IMR-90 (cell line): ENCODE results near the gene SLC2A14. TPM values are rescaled to one million over a fixed set of nuclear protein-coding genes. Genes with fewer than 3 reads are reported as not detected.

Experiments used
- ATAC-seq: fragments of 200-7000 bp; cut with Tn5 transposase; 2 replicates; pipeline ENCODE4 v1.9.1; 2020; ENCODE audit warnings: low read depth, mild to moderate bottlenecking, moderate library complexity
- BruUV-seq: library from RNA; stranded (reverse); fragments of 400-500 nt; replicated peaks from 2 replicates; lab custom pipeline; 2021; lab: Mats Ljungman, UMichigan
- CTCF ChIA-PET: fragments of 300-600 bp; formaldehyde crosslinking; extraction: SDS; loops from one replicate; lab custom pipeline; 2021; ENCODE audit warnings: antibody characterized with exemption; lab: Yijun Ruan, JAX
- POLR2A ChIA-PET: fragments of 300-600 bp; sonication (Branson Sonifier 250); formaldehyde crosslinking; loops from one replicate; lab custom pipeline; 2022; ENCODE audit warnings: antibody characterized with exemption; ENCODE audit not compliant: unreplicated experiment; lab: Charles Lee
- DNase-seq: peaks from one replicate; pipeline ENCODE4 v3.0.0; 2013
- H2AFZ ChIP-seq: replicated peaks from 2 replicates; pipeline ENCODE3; 2013; ENCODE audit warnings: low read length, mild to moderate bottlenecking; ENCODE audit not compliant: poor library complexity
- H2AK5ac ChIP-seq: 2 replicates; pipeline ENCODE4 v1.6.1; 2013; ENCODE audit warnings: low read depth, low read length, inconsistent platforms
- H2AK9ac ChIP-seq: replicated peaks from 2 replicates; pipeline ENCODE3; 2013; ENCODE audit warnings: mild to moderate bottlenecking, low read depth, low read length, moderate library complexity; ENCODE audit not compliant: poor library complexity
- H2BK120ac ChIP-seq: 2 replicates; pipeline ENCODE4 v1.6.1; 2013; ENCODE audit warnings: low read depth, low read length, inconsistent platforms
- H2BK15ac ChIP-seq: 3 replicates; pipeline ENCODE4 v1.6.1; 2013; ENCODE audit warnings: low read depth, low read length, inconsistent platforms
- H2BK20ac ChIP-seq: 2 replicates; pipeline ENCODE4 v1.6.1; 2013; ENCODE audit warnings: low read depth, mild to moderate bottlenecking, inconsistent platforms, low read length, moderate library complexity
- H2BK5ac ChIP-seq: 2 replicates; pipeline ENCODE4 v1.6.1; 2013; ENCODE audit warnings: mild to moderate bottlenecking, low read depth, low read length, inconsistent platforms; ENCODE audit not compliant: poor library complexity, severe bottlenecking
- H3K14ac ChIP-seq: replicated peaks from 2 replicates; pipeline ENCODE4 v1.6.1; 2013; ENCODE audit warnings: low read depth, low read length, inconsistent platforms
- H3K18ac ChIP-seq: 2 replicates; pipeline ENCODE4 v1.6.1; 2013; ENCODE audit warnings: low read depth, low read length, control low read depth
- H3K23ac ChIP-seq: 2 replicates; pipeline ENCODE4 v1.6.1; 2013; ENCODE audit warnings: low read depth, low read length, inconsistent platforms
- H3K27ac ChIP-seq: 2 replicates; pipeline ENCODE4 v1.5.1; 2013; ENCODE audit warnings: mild to moderate bottlenecking, control low read depth, low read length; ENCODE audit not compliant: insufficient read depth
- H3K27me3 ChIP-seq: 2 replicates; pipeline ENCODE4 v1.6.1; 2013; ENCODE audit warnings: low read length; ENCODE audit not compliant: control insufficient read depth, insufficient read depth
- H3K36me3 ChIP-seq: 2 replicates; pipeline ENCODE4 v1.6.1; 2013; ENCODE audit warnings: low read length, mixed read lengths; ENCODE audit not compliant: control insufficient read depth, insufficient read depth
- H3K4ac ChIP-seq: 2 replicates; pipeline ENCODE4 v1.6.1; 2013; ENCODE audit warnings: low read depth, low read length, inconsistent platforms
- H3K4me1 ChIP-seq: 2 replicates; pipeline ENCODE4 v1.6.1; 2013; ENCODE audit warnings: low read length, mixed read lengths; ENCODE audit not compliant: control insufficient read depth, insufficient read depth
- H3K4me2 ChIP-seq: 2 replicates; pipeline ENCODE4 v1.6.1; 2013; ENCODE audit warnings: low read depth, mild to moderate bottlenecking, control low read depth, low read length, moderate library complexity
- H3K4me3 ChIP-seq: 2 replicates; pipeline ENCODE4 v1.5.1; 2013; ENCODE audit warnings: low read depth, mild to moderate bottlenecking, control low read depth, low read length, moderate library complexity; ENCODE audit not compliant: insufficient read depth
- H3K56ac ChIP-seq: 2 replicates; pipeline ENCODE4 v1.6.1; 2013; ENCODE audit warnings: low read length, inconsistent platforms; ENCODE audit not compliant: insufficient read depth; ENCODE audit errors: extremely low read depth
- H3K79me1 ChIP-seq, 2 experiments: 2 replicates each; pipeline ENCODE4 v1.6.1; 2013; ENCODE audit warnings: low read length in 2 of 2, inconsistent platforms in 1 of 2, low read depth in 1 of 2
- H3K9ac ChIP-seq: 2 replicates; pipeline ENCODE4 v1.6.1; 2013; ENCODE audit warnings: low read depth, low read length, control low read depth
- H3K9me1 ChIP-seq: 2 replicates; pipeline ENCODE4 v1.6.1; 2013; ENCODE audit warnings: low read length, inconsistent platforms; ENCODE audit not compliant: insufficient read depth
- H3K9me3 ChIP-seq: 2 replicates; pipeline ENCODE4 v1.6.1; 2013; ENCODE audit warnings: low read length; ENCODE audit not compliant: control insufficient read depth, insufficient read depth
- H4K20me1 ChIP-seq: 2 replicates; pipeline ENCODE4 v1.6.1; 2013; ENCODE audit warnings: low read length, inconsistent platforms; ENCODE audit not compliant: insufficient read depth
- H4K5ac ChIP-seq: 2 replicates; pipeline ENCODE4 v1.6.1; 2013; ENCODE audit warnings: mild to moderate bottlenecking, low read depth, low read length, control low read depth
- H4K8ac ChIP-seq, 2 experiments: 2 replicates each; pipeline ENCODE4 v1.6.1; 2013; ENCODE audit warnings: low read depth in 2 of 2, low read length in 2 of 2, control low read depth in 1 of 2, inconsistent platforms in 1 of 2
- H4K91ac ChIP-seq: 2 replicates; pipeline ENCODE4 v1.6.1; 2013; ENCODE audit warnings: low read depth, low read length, inconsistent platforms; ENCODE audit not compliant: insufficient read depth
- BHLHE40 ChIP-seq: fragments of 150-350 bp; IDR thresholded peaks from 2 replicates; pipeline ENCODE4 v1.6.1; 2016; ENCODE audit warnings: mild to moderate bottlenecking, low read depth, low read length
- CEBPB ChIP-seq: IDR thresholded peaks from 2 replicates; pipeline ENCODE4 v1.6.1; 2012; ENCODE audit warnings: low read depth, low read length, improper control_type of control experiment
- CHD1 ChIP-seq: IDR thresholded peaks from 2 replicates; pipeline ENCODE4 v1.6.1; 2012; ENCODE audit warnings: low read depth, low read length, improper control_type of control experiment
- CTCF ChIP-seq: conservative IDR thresholded peaks from 2 replicates; pipeline ENCODE4 v1.5.1; 2012; ENCODE audit warnings: mild to moderate bottlenecking, low read depth, low read length, improper control_type of control experiment
- ELK1 ChIP-seq: fragments of 150-350 bp; IDR thresholded peaks from 2 replicates; pipeline ENCODE4 v1.6.1; 2016; ENCODE audit warnings: low read depth, mild to moderate bottlenecking, low read length, moderate library complexity, borderline replicate concordance
- FOS ChIP-seq: fragments of 150-350 bp; IDR thresholded peaks from 2 replicates; pipeline ENCODE4 v1.6.1; 2016; ENCODE audit warnings: low read depth, low read length
- MAFK ChIP-seq: IDR thresholded peaks from 2 replicates; pipeline ENCODE4 v1.6.1; 2012; ENCODE audit warnings: low read depth, low read length, improper control_type of control experiment
- MAZ ChIP-seq: IDR thresholded peaks from 2 replicates; pipeline ENCODE4 v1.6.1; 2012; ENCODE audit warnings: low read depth, mild to moderate bottlenecking, low read length, improper control_type of control experiment, moderate library complexity, borderline replicate concordance
- MXI1 ChIP-seq: IDR thresholded peaks from 2 replicates; pipeline ENCODE4 v1.6.1; 2012; ENCODE audit warnings: low read depth, mild to moderate bottlenecking, low read length, moderate library complexity, borderline replicate concordance
- NFE2L2 ChIP-seq: fragments of 150-350 bp; IDR thresholded peaks from 2 replicates; pipeline ENCODE4 v1.6.1; 2016; ENCODE audit warnings: low read depth, mild to moderate bottlenecking, low read length
- POLR2A ChIP-seq: IDR thresholded peaks from 2 replicates; pipeline ENCODE4 v1.6.1; 2012; ENCODE audit warnings: mild to moderate bottlenecking, low read depth, low read length
- RAD21 ChIP-seq: IDR thresholded peaks from 2 replicates; pipeline ENCODE4 v1.6.1; 2012; ENCODE audit warnings: low read length, improper control_type of control experiment
- RCOR1 ChIP-seq: IDR thresholded peaks from 2 replicates; pipeline ENCODE4 v1.6.1; 2012; ENCODE audit warnings: mild to moderate bottlenecking, low read length, improper control_type of control experiment; ENCODE audit not compliant: insufficient replicate concordance
- RFX5 ChIP-seq: IDR thresholded peaks from 2 replicates; pipeline ENCODE4 v1.8.0; 2012; ENCODE audit warnings: low read depth, mild to moderate bottlenecking, low read length, moderate library complexity
- SMC3 ChIP-seq: fragments of 150-350 bp; IDR thresholded peaks from 2 replicates; pipeline ENCODE4 v1.6.1; 2016; ENCODE audit warnings: low read depth, mild to moderate bottlenecking, antibody characterized with exemption, low read length, moderate library complexity
- USF2 ChIP-seq: fragments of 150-350 bp; IDR thresholded peaks from 2 replicates; pipeline ENCODE4 v1.6.1; 2017; ENCODE audit warnings: mild to moderate bottlenecking, antibody characterized with exemption, low read length, low read depth
- WGBS, 2 experiments: methylation state at CpG; one replicate each; pipeline versions ENCODE4 v1.1.5 to v1.1.7; 2013; ENCODE audit warnings: missing lambda C conversion rate in 2 of 2; ENCODE audit not compliant: insufficient read length in 1 of 2; ENCODE audit errors: extremely low coverage in 2 of 2; 5-methylcytosine and 5-hydroxymethylcytosine counted together
- dilution Hi-C: fragments of 300-500 bp; cut with HindIII; formaldehyde crosslinking; loops from one replicate; pipeline ENCODE4 v1.14.3; 2018; ENCODE audit warnings: low sequenced_read_pairs; ENCODE audit not compliant: unreplicated experiment
- in situ Hi-C: fragments of 300-500 bp; cut with MboI; formaldehyde crosslinking; loops from 3 replicates; pipeline ENCODE4 v1.14.3; 2019; ENCODE audit warnings: low sequenced_read_pairs, inconsistent platforms, mixed read lengths
- intact Hi-C: fragments of 100-400 bp; cut with micrococcal nuclease; formaldehyde crosslinking; loops from 2 replicates; pipeline ENCODE4 v1.10.0; 2022
- polyA plus RNA-seq, 3 experiments: library from polyadenylated mRNA; depleted of rRNA; stranded (reverse); fragments of >200 nt; gene quantifications; 2 replicates each; pipeline ENCODE4 v1.2.3, GENCODE V29; 2012; ENCODE audit warnings: low replicate concordance in 1 of 3
- total RNA-seq: library from RNA; depleted of rRNA; stranded (reverse); fragments of >200 nt; gene quantifications from 2 replicates; pipeline ENCODE4 v1.2.3, GENCODE V29; 2012

Gene SLC2A14
- total and polyA plus RNA-seq, 2 of the 4 experiments (the other 2 are of a cell fraction), result 0.05 TPM; not detected in 1

- no peak overlapping the region for H2BK5ac ChIP-seq
- no TSS peak for BruUV-seq
- WGBS, 2 experiments, result 51% methylated on average over 3 of the region's 12 CpGs; no CpG with 5 or more reads in 1 of the 2 experiments
- no peaks in the 10 kb centered on the region for H3K9me1 ChIP-seq
- no peak overlapping the region for H2AK5ac ChIP-seq
- H3K18ac ChIP-seq, result no peak overlapping the region
- no peaks in the 10 kb centered on the region for H3K27me3 ChIP-seq
- no peak overlapping the region for H3K9ac ChIP-seq
- no peak overlapping the region for H3K4me3 ChIP-seq
- ATAC-seq, result no peak
- POLR2A ChIA-PET, result no interaction called here
- TF ChIP-seq FOS (no peak), RCOR1 (no peak), POLR2A (no peak), RFX5 (no peak), MAZ (no peak), SMC3 (no peak), ELK1 (no peak), CTCF (no peak), RAD21 (no peak), MXI1 (no peak), CHD1 (no peak), BHLHE40 (no peak), NFE2L2 (no peak), MAFK (no peak), USF2 (no peak), CEBPB (no peak)
- no peak overlapping the region for H4K8ac ChIP-seq
- H4K91ac ChIP-seq, result no peak overlapping the region
- no peaks in the 10 kb centered on the region for H3K9me3 ChIP-seq
- H2BK120ac ChIP-seq, result no peak overlapping the region
- no peak overlapping the region for H2BK15ac ChIP-seq
- no peak overlapping the region for H3K27ac ChIP-seq
- no peak overlapping the region for H2BK20ac ChIP-seq
- intact Hi-C loops (no loop called here), in situ Hi-C loops (no loop called here), dilution Hi-C loops (no loop called here)
- H3K36me3 ChIP-seq, result no peaks in the 10 kb centered on the region
- H3K14ac ChIP-seq, result no peak overlapping the region
- CTCF ChIA-PET, result no interaction called here
- no peak overlapping the region for H3K4ac ChIP-seq
- no peak overlapping the region for H3K23ac ChIP-seq
- H3K4me1 ChIP-seq, result no peaks in the 10 kb centered on the region
- no peaks in the 10 kb centered on the region for H4K20me1 ChIP-seq
- H2AK9ac ChIP-seq, result no peak overlapping the region
- no peak overlapping the region for H2AFZ ChIP-seq
- no peak overlapping the region for H3K4me2 ChIP-seq
- peak; percentile 3 for DNase-seq
- H3K79me1 ChIP-seq, result no peaks in the 10 kb centered on the region
- no peak overlapping the region for H3K56ac ChIP-seq
- H4K5ac ChIP-seq, result no peak overlapping the region
These were observed 74.9 kb downstream of the SLC2A14 start for GRCh38 chr12:7797698-7798398.
